GM18499 (cell line): ENCODE measurements around the gene ATP6V0A4.
"Not testable (repeated sequence)": the region's sequence is repeated elsewhere in the genome, so short reads cannot be mapped to it uniquely, and the experiment has no call there.

Experiments
- ATAC-seq: cut with Tn5 transposase; IDR thresholded peaks from one replicate; pipeline ENCODE4 v1.9.1; 2021; ENCODE audit warnings: moderate number of reproducible peaks; ENCODE audit not compliant: insufficient read depth, unreplicated experiment

ATP6V0A4 gene

GRCh38 chr7:138710536-138711385 is 87.2 kb downstream of the ATP6V0A4 start:
- ATAC-seq = no peak

DNA sequence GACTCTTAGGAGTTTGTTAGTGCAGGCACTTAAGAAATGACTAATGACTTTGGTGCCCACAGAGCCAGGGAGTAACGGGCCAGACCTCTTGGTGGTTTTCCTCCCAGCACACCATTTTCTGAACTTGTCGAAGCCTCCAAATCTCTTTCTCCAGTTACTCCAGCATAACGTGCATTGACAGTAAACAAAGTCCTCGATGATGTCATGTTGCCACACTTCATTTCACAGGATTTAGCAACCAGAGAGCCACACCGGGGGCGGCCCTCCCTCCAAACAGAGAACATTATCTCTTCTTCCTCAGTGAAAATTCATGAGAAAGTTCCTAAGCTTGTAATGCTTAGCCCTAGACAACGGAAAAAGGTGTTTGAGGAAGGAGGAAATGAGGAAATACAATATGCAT is 92.8 kb downstream of the ATP6V0A4 start:
- no peak for ATAC-seq

DNA sequence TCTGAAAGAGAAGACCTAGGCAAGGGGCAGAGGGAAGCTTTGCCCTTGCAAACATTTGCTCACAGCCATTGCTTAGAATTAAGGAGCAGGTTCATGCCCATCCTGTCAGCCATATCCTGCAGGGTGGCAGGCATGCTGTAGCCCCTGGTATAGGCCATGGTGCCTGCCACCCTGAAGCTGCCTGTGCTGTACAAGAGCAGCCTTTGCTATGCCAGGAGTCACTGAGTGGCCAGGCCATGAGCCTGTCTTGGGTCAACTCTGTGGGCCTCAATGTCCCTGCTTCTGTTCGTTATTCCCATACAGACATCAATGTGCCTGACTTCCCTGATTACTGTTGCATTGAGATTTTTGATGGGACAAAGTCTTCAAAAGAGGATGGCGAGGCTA is 96.5 kb downstream of the ATP6V0A4 start:
- ATAC-seq = no peak

DNA sequence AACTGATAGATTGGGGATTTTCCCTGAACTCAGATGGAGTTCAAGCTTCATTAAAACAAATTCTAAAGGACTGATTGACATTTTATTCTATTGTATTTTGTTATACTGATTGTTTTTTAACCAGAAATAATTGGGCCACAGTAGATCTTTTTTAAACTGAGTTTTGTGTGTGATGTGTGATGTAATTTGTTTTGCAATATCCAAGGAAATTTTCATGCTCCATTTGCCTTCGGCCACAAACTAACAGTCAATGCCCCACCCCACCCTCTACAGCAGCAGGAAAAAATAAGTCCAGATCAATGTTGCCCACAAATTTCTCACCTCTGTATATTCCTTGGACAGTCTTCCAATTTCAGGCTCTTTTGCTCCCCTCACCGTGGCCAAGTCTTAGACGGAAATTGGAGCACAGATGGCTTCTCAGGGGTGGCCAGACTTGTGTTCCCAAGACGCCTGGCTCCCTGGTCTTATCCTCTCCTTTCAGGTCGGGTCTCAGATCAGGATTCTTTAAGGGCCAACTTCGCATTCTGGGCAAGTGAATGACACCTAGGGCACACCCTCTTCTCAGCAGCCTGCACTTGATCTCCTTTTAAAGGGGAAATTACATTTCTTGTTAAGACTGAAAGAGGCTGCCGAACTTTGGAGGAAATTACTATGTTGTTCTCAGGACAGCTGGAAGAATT is 97.0 kb downstream of the ATP6V0A4 start, which contains the start of gene SVOPL:
SVOPL (minus strand) TSS at position 506 of the 680 bp plus-strand sequence. CDS start 22,317 bp downstream, outside the sequence.
- ATAC-seq = no peak

- ATAC-seq = no peak
These were observed 98.3 kb downstream of the ATP6V0A4 start for GRCh38 chr7:138699661-138700060.

DNA sequence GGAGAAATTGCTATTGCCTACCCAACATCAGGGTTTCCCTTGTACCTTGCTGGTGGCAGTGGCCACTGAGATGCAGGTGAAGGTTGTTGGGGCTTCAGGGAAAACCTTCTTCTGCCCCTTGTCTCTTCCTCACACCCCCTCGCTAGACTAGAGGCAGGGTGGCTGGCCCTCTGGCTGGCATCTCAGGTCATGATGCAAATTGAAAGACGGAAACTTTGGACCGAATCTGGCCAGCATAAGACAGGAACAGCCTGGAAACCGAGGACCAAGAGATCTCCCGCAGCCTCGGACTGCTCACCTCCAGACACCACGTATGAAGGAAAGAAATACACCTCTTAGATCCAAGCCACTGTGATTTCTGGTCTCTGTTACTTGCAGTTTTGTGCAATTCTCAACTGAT is 99.7 kb downstream of the ATP6V0A4 start:
- no peak for ATAC-seq

DNA sequence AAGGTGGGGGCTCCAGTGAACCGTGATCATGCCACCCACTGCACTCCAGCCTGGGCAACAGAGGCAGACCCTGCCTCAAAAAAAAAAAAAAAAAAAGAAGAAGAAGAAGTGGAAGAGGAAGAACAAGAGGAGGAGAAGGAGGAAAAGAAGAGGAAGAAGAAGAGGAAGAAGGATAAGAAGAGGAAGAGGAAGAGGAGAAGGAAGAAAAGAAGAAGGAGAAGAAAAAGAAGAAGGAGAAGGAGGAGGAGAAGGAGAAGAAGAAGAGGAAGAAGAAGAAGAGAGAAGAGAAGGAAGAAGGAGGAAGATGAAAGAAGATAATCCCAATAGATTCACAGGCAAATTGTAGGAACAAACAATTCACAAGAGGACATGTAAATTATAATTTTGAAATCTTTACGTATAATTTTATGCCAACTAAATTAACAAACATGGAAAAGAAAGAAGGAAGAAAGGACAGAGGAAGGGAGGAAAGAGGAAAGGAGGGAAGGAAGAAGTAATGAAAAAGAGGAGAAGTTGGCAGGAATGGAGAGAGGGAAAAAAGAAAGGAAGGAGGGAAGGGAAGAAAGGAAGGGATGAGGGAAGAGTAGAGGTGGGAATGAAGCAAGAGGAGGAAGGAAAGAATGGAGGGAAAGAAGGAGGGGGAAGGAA is 100.3 kb downstream of the ATP6V0A4 start:
- ATAC-seq = no peak

DNA sequence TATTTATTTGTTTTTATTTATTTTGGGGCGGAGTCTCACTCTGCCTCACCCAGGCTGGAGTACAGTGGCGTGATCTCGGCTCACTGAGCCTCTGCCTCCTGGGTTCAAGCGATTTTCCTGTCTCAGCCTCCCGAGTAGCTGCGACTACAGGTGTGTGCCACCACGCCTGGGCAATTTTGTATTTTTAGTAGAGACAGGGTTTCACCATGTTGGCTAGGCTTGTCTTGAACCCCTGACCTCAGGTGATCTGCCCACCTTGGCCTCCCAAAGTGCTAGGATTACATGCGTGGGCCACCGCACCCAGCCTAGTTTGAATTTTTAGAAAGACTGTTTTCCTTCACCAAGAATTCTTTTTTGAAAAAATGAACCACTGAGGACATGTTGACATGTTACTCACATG is 102.2 kb downstream of the ATP6V0A4 start:
- not testable (repeated sequence) for ATAC-seq

- no peak for ATAC-seq
These were observed 102.9 kb downstream of the ATP6V0A4 start for GRCh38 chr7:138695106-138695505.

- no peak for ATAC-seq
These were observed 106.8 kb downstream of the ATP6V0A4 start for GRCh38 chr7:138691178-138691577.

- ATAC-seq = no peak
These were observed 107.5 kb downstream of the ATP6V0A4 start for GRCh38 chr7:138690495-138690894.

- ATAC-seq = not testable (repeated sequence)
These were observed 110.0 kb downstream of the ATP6V0A4 start for GRCh38 chr7:138688037-138688436.

DNA sequence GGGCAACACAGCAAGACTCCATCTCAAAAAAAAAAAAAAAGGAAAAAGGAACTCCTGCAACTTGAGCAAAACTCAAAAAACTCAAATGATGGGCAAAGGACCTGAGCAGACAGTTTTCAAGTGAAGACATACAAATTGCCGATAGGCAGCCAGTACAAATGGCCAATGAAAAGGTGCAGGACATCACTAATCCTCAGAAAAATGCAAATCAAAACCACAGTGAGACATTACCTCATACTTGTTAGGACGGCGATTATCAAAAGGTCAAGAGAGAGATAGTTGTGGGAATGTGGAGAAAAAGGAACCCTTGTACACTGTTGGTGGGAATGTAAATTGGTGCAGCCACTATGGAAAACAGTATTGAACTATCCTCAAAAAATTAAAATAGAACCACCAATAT is 113.7 kb downstream of the ATP6V0A4 start:
- no peak for ATAC-seq

DNA sequence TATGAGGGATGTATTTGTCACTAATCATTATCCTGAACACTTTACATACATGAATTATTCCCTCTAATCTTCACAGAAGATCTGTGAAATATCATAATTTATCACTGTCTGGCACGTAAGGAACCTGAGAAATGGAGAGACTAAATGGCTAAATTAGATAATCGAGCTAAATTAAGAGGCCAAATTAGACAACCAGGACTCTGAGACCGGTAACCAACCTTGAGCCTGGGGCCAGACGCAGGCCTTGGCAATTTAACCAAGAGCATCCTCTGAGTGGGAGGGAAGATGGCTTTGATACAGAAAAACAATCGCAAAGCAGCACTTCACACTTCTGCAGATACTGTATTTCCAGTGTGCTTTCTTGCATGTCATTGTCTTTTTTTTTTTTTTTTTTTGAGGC is 118.2 kb downstream of the ATP6V0A4 start:
- ATAC-seq = no peak

- ATAC-seq = no peak
These were observed 127.4 kb downstream of the ATP6V0A4 start for GRCh38 chr7:138670594-138670993.

GRCh38 chr7:138669364-138669763 is 128.6 kb downstream of the ATP6V0A4 start:
- no peak for ATAC-seq

- no peak for ATAC-seq
These were observed 129.1 kb downstream of the ATP6V0A4 start for GRCh38 chr7:138668946-138669345.

- no peak for ATAC-seq
These were observed 129.8 kb downstream of the ATP6V0A4 start for GRCh38 chr7:138668229-138668596.

DNA sequence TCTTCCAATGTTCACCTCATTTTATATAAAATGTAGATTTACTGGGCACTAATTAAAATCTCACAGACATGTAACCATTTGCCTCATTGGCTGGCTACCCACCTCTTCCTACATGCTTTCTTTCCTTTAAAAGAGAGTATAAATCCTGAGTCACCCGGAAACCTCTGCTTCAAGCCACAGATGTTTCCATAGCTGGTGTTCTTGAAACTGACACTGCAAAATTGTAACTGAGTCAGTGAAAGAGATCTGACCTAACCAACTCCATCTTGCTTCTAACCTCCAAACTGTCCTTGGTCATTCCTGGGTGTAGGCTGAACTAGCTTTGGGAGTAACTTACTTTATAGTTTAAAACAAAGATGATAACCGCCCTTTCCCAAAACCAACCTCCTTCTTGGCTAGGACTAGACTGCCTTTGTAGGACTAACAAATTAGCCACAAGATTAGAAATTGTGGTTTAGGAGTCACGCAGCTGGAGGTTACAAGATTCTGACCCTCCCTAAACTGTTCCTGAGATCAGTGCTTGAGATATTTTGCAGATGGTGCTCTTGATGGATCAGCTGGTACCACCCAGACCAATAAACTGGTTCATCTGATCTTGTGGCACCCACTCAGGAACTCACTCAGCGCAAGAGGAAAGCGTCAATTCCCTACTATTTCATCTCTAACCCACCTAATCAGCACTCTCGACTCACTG is 130.3 kb downstream of the ATP6V0A4 start:
- ATAC-seq = no peak

DNA sequence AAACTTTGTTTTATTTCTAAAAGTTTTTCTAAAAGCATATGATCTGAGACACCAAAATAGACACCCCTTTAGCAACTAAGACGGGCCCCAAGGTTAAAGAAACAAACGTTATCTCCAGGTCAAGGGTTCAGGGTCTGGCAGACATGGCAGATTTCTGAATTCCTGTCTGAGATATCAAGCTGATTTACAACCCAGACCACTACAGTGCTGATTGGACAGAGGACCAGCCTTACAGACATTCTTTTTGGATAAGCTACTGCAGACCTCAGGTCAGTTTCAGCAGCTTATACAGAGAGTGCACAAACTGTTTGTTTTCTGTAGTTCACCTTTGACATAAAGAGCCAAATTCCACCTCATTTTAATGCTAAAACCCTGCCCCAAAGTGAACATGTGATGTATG is 131.6 kb downstream of the ATP6V0A4 start:
- no peak for ATAC-seq
